K562 (cell line): ENCODE data around the gene FKBP2. TPM values are rescaled to one million over a fixed set of nuclear protein-coding genes. Genes with fewer than 3 reads are reported as not detected.
A peak's percentile ranks its signal among the peaks of the same experiment; 100 is the strongest.

Experiments used
- ARNT ChIP-seq, 2 experiments: fragments of 450-650 bp; IDR thresholded peaks; 2 replicates each; pipeline ENCODE4 v1.6.1; 2016; ENCODE audit warnings: mild to moderate bottlenecking in 1 of 2
- DNMT1 ChIP-seq: fragments of 450-650 bp; IDR thresholded peaks from 2 replicates; pipeline ENCODE4 v1.6.1; 2016; ENCODE audit warnings: antibody characterized with exemption, mild to moderate bottlenecking
- HMGXB4 ChIP-seq: sonication (generic); formaldehyde crosslinking; IDR thresholded peaks from 2 replicates; pipeline ENCODE4 v1.8.1; 2023; ENCODE audit warnings: mild to moderate bottlenecking, missing genetic modification reagents
- IRF2 ChIP-seq: sonication (generic); formaldehyde crosslinking; IDR thresholded peaks from 2 replicates; pipeline ENCODE4 v1.8.1; 2022; ENCODE audit warnings: mild to moderate bottlenecking, missing genetic modification reagents
- LARP7 ChIP-seq: fragments of 450-650 bp; IDR thresholded peaks from 2 replicates; pipeline ENCODE4 v1.6.1; 2016
- MAFF ChIP-seq: IDR thresholded peaks from 2 replicates; pipeline ENCODE4 v1.6.1; 2012; ENCODE audit warnings: low read length, improper control_type of control experiment
- MAX ChIP-seq: sonication (generic); formaldehyde crosslinking; IDR thresholded peaks from 2 replicates; pipeline ENCODE4 v1.9.0; 2022; ENCODE audit warnings: mild to moderate bottlenecking, missing genetic modification reagents
- MAZ ChIP-seq, 2 experiments: fragments of 450-650 bp in 1 of 2; sonication (generic) in 1 of 2; formaldehyde crosslinking; IDR thresholded peaks in 1 of 2; conservative IDR thresholded peaks in 1 of 2; 2 replicates each; pipeline versions ENCODE4 v1.4.0 to v1.5.0; 2020; ENCODE audit warnings: mild to moderate bottlenecking in 1 of 2, missing genetic modification reagents in 1 of 2
- NFATC3 ChIP-seq: fragments of 450-650 bp; IDR thresholded peaks from 2 replicates; pipeline ENCODE4 v1.6.1; 2017; ENCODE audit warnings: mild to moderate bottlenecking
- NFE2L1 ChIP-seq: fragments of 450-650 bp; IDR thresholded peaks from 2 replicates; pipeline ENCODE4 v1.6.1; 2016; ENCODE audit warnings: missing genetic modification characterization, low read depth, mild to moderate bottlenecking, missing compliant biosample characterization, moderate library complexity, borderline replicate concordance
- NR2C2 ChIP-seq, 2 experiments: fragments of 200-800 bp in 1 of 2; sonication (Bioruptor generic) in 1 of 2; sonication (generic) in 1 of 2; formaldehyde crosslinking in 1 of 2; IDR thresholded peaks; 2 replicates each; pipeline versions ENCODE4 v1.6.1 to v1.8.0; 2016 to 2022; ENCODE audit warnings: mild to moderate bottlenecking in 1 of 2, missing compliant biosample characterization in 1 of 2, missing genetic modification characterization in 1 of 2, missing genetic modification reagents in 1 of 2
- POLR2A ChIP-seq: fragments of 450-650 bp; conservative IDR thresholded peaks from 2 replicates; pipeline ENCODE4 v1.6.1; 2016
- POLR2G ChIP-seq: fragments of 200-400 bp; formaldehyde crosslinking; IDR thresholded peaks from 2 replicates; pipeline ENCODE4 v1.6.1; 2017; ENCODE audit warnings: low read depth, mild to moderate bottlenecking, antibody characterized with exemption, low read length, moderate library complexity
- SMAD3 ChIP-seq: fragments of 450-650 bp; formaldehyde crosslinking; conservative IDR thresholded peaks from 2 replicates; pipeline ENCODE4 v1.4.0; 2020; ENCODE audit warnings: mild to moderate bottlenecking
- SP2 ChIP-seq: IDR thresholded peaks from 2 replicates; pipeline ENCODE4 v1.6.1; 2011; ENCODE audit warnings: mild to moderate bottlenecking, low read depth, low read length, moderate library complexity; ENCODE audit not compliant: poor library complexity, severe bottlenecking; ENCODE audit errors: extremely low read depth
- SRSF9 ChIP-seq: fragments of 200-400 bp; formaldehyde crosslinking; IDR thresholded peaks from 2 replicates; pipeline ENCODE4 v1.6.1; 2017; ENCODE audit warnings: low read depth, low read length, borderline replicate concordance
- SUPT5H ChIP-seq: fragments of 450-650 bp; IDR thresholded peaks from 2 replicates; pipeline ENCODE4 v1.6.1; 2016
- ZBTB7A ChIP-seq: IDR thresholded peaks from 2 replicates; pipeline ENCODE4 v1.6.1; 2011; ENCODE audit warnings: low read depth, mild to moderate bottlenecking, low read length, moderate library complexity, borderline replicate concordance; ENCODE audit not compliant: control insufficient read depth
- ZNF609 ChIP-seq: sonication (generic); formaldehyde crosslinking; IDR thresholded peaks from 2 replicates; pipeline ENCODE4 v1.8.1; 2023; ENCODE audit warnings: missing genetic modification reagents, mild to moderate bottlenecking, borderline replicate concordance
- ZNF740 ChIP-seq, 3 experiments: fragments of 200-800 bp in 1 of 3; sonication (Bioruptor generic) in 1 of 3; sonication (generic) in 1 of 3; formaldehyde crosslinking in 1 of 3; IDR thresholded peaks; 2 replicates each; pipeline versions ENCODE4 v1.6.1 to v1.8.0; 2016 to 2022; ENCODE audit warnings: mild to moderate bottlenecking in 2 of 3, missing compliant biosample characterization in 2 of 3, missing genetic modification characterization in 2 of 3, missing genetic modification reagents in 1 of 3
- polyA plus RNA-seq, 8 experiments: library from polyadenylated mRNA; depleted of rRNA in 4 of 8; stranded (reverse) in 5 of 8; unstranded in 3 of 8; fragments of >200 nt; fragmentation: Nextera tagmentation in 2 of 8; fragmentation: Illumina TruSeq in 1 of 8; extraction: Ambion mirVana in 2 of 8; extraction: Trizol in 1 of 8; gene quantifications; 2 replicates each; pipeline versions ENCODE4 v1.2.1 to v1.2.3, GENCODE V29; 2011 to 2014; ENCODE audit warnings: inconsistent platforms in 1 of 8, missing spikeins in 1 of 8
- total RNA-seq, 7 experiments: library from RNA; depleted of rRNA in 6 of 7; stranded (reverse); fragments of >200 nt in 6 of 7; fragmentation: Illumina TruSeq in 2 of 7; extraction: Trizol in 2 of 7; gene quantifications; 2 replicates each; pipeline versions ENCODE4 v1.2.1 to v1.2.3, GENCODE V29; 2011 to 2021; ENCODE audit warnings: low replicate concordance in 1 of 7

The FKBP2 gene
- total and polyA plus RNA-seq, 9 of the 15 experiments (the other 6 are each of a cell fraction or from before 2014, with no cell fraction given): 3.5 to 151 (median 58.1) TPM

- no peak for TF ChIP-seq HMGXB4
- TF ChIP-seq ZNF609 (CRISPR knock-in tag): no peak
- TF ChIP-seq SRSF9: no peak
- peak; percentile 40; the same call in 1 of the 2 replicates for TF ChIP-seq ZNF740 (CRISPR knock-in tag; IDR thresholded peaks at IDR 0.05)
- TF ChIP-seq ZNF740 (tag; IDR thresholded peaks at IDR 0.05): peak in 1 of 2 experiments; percentile 87; a peak in 2 of 4 replicates
- no peak for TF ChIP-seq NFATC3
- peak; percentile 46; the same call in 1 of the 2 replicates for TF ChIP-seq MAX
- no peak for TF ChIP-seq LARP7
- 0 out of 2 replicates have a peak, but pooled peaks have one; percentile 35 for TF ChIP-seq IRF2 (CRISPR knock-in tag)
- peak; percentile 23 to 71; a peak in 2 of 4 replicates for TF ChIP-seq MAZ (CRISPR knock-in tag; conservative IDR thresholded peaks at IDR 0.05 in 1 of 2, IDR thresholded peaks at IDR 0.05 in 1 of 2)
- TF ChIP-seq DNMT1: no peak
- no peak; the same call in 1 of the 2 replicates for TF ChIP-seq POLR2G
- TF ChIP-seq ZBTB7A: peak; percentile 58; the same call in 1 of the 2 replicates
- no peak for TF ChIP-seq ARNT (IDR thresholded peaks at IDR 0.05)
- TF ChIP-seq NFE2L1 (tag): no peak
- no peak for TF ChIP-seq SP2
- no peak for TF ChIP-seq SUPT5H
- TF ChIP-seq NR2C2 (CRISPR knock-in tag; IDR thresholded peaks at IDR 0.05): no peak
- no peak for TF ChIP-seq NR2C2 (tag; IDR thresholded peaks at IDR 0.05)
- no peak for TF ChIP-seq MAFF
- TF ChIP-seq POLR2A: peak; percentile 47; the same call in 1 of the 2 replicates
- TF ChIP-seq SMAD3: no peak
Observed at GRCh38 chr11:64233913-64234586, 6.8 kb upstream of the FKBP2 start, which contains the start of gene VEGFB (continued).
